Measurements from ENCODE around the gene MB21D2. TPM values are rescaled to one million over a fixed set of nuclear protein-coding genes. Genes with fewer than 3 reads are reported as not detected.

The MB21D2 gene
- total RNA-seq, 1 experiment from 2014 or later = 2.8 TPM

GRCh38 chr3:192923731-192924130 is 6.1 kb upstream of the MB21D2 start:
- H3K4me3 ChIP-seq (replicated peaks in 1 of 2; ENCODE audit: low read depth in 1 of 2, low read length in 2 of 2) = no peak overlapping the region
- H3K9me2 ChIP-seq (ENCODE audit: insufficient read depth) = no peaks in the 10 kb centered on the region
- ChIA-PET CTCF (interaction anchor here (2.3 kb wide), 1 partner anchor 9 kb away, joined by 5 read pairs; no protein-coding TSS in a partner anchor), RAD21 (ENCODE audit: low non-redundant PET in 1 of 2, low total read pairs in 2 of 2, uncharacterized antibody in 2 of 2, unreplicated experiment in 2 of 2) (no interaction called here), POLR2A (no interaction called here)
- H2AFZ ChIP-seq (ENCODE audit: low read depth, low read length, poor library complexity, severe bottlenecking) = no peak overlapping the region
- TF ChIP-seq ZBTB33 (IDR thresholded peaks at IDR 0.05; ENCODE audit: extremely low read depth, insufficient replicate concordance, low read length) = no peak
- no peak for TF ChIP-seq SIN3A (IDR thresholded peaks at IDR 0.05; ENCODE audit: low read depth)
- no peak for TF ChIP-seq ZNF274 (IDR thresholded peaks at IDR 0.05; ENCODE audit: low read depth, low read length)
- TF ChIP-seq CTCF (IDR thresholded peaks at IDR 0.05 in 2 of 3, conservative IDR thresholded peaks at IDR 0.05 in 1 of 3; ENCODE audit: borderline replicate concordance in 1 of 3, insufficient read depth in 1 of 3, low read depth in 2 of 3, low read length in 2 of 3) = no peak
- TF ChIP-seq SP1 (IDR thresholded peaks at IDR 0.05; ENCODE audit: low read depth) = no peak
- TF ChIP-seq RAD21 (IDR thresholded peaks at IDR 0.05; ENCODE audit: low read depth) = no peak
- no peak for TF ChIP-seq TCF7L2 (IDR thresholded peaks at IDR 0.05; ENCODE audit: borderline replicate concordance, extremely low read depth, insufficient read depth, insufficient read length)
- no peak for TF ChIP-seq YY1 (IDR thresholded peaks at IDR 0.05; ENCODE audit: extremely low read depth, insufficient replicate concordance, low read depth, low read length)
- intact Hi-C loops (cut with micrococcal nuclease) = no loop called here
- H4K20me1 ChIP-seq (ENCODE audit: insufficient read depth) = no peaks in the 10 kb centered on the region
- H3K36me3 ChIP-seq (ENCODE audit: control insufficient read depth in 1 of 2, insufficient read depth in 2 of 2, low read length in 2 of 2) = no peaks in the 10 kb centered on the region
- peaks cover 0 to 2% of the 10 kb centered on the region in 2 experiments; a peak in 2 of 4 replicates for H3K4me1 ChIP-seq (ENCODE audit: control insufficient read depth in 1 of 2, insufficient read depth in 2 of 2, low read length in 2 of 2)
- no TSS peak for BruUV-seq (replicated peaks)
- no peaks in the 10 kb centered on the region for H3K79me2 ChIP-seq (ENCODE audit: insufficient read depth, low read length)
- no peaks in the 10 kb centered on the region for H3K27me3 ChIP-seq (ENCODE audit: insufficient read depth, low read length)
- H3K9me3 ChIP-seq (ENCODE audit: control insufficient read depth in 1 of 2, insufficient read depth in 1 of 2, low read depth in 1 of 2, low read length in 2 of 2) = no peaks in the 10 kb centered on the region
- no peak for ATAC-seq
- no peak overlapping the region for H3K4me2 ChIP-seq (ENCODE audit: low read length)
- H3K9ac ChIP-seq (ENCODE audit: low read length) = no peak overlapping the region
- no peak overlapping the region for H3K27ac ChIP-seq (ENCODE audit: low read depth, low read length)
- no peak for DNase-seq (ENCODE audit: low read depth, low spot score)

All from HCT116 (cell line).